Gastrocnemius medialis (tissue), 4 donors: ENCODE data around the gene KAT2A. TPM values are rescaled to one million over a fixed set of nuclear protein-coding genes. Genes with fewer than 3 reads are reported as not detected.

Experiments
- ATAC-seq, 2 donors: fragments of 150-250 bp; one replicate each; pipeline ENCODE4 v1.9.1; 2016
- DNase-seq, 2 donors: peaks; one replicate each; pipeline ENCODE4 v3.0.0-alpha.2; 2019
- H3K27ac ChIP-seq, 4 donors: fragments of 200-600 bp; sonication (generic); 1 replicate in 1 of 4; 2 replicates in 3 of 4; pipeline ENCODE4 v1.5.1; 2016 to 2018; ENCODE audit warnings: mild to moderate bottlenecking in 2 of 4, moderate library complexity in 1 of 4
- H3K27me3 ChIP-seq, 3 donors: fragments of 200-600 bp; sonication (generic) in 2 of 3; 1 replicate in 1 of 3; 2 replicates in 2 of 3; pipeline versions ENCODE4 v1.5.1 to v1.6.0; 2016 to 2019; ENCODE audit warnings: mild to moderate bottlenecking in 1 of 3, moderate library complexity in 1 of 3
- H3K36me3 ChIP-seq, 2 donors: fragments of 200-600 bp; sonication (generic) in 1 of 2; one replicate each; pipeline ENCODE4 v1.5.1; 2017 to 2018
- H3K4me1 ChIP-seq, 2 donors: fragments of 200-600 bp; sonication (generic) in 1 of 2; one replicate each; pipeline ENCODE4 v1.5.1; 2016 to 2017; ENCODE audit warnings: mild to moderate bottlenecking in 2 of 2
- H3K4me3 ChIP-seq, 4 donors: fragments of 200-600 bp; sonication (generic) in 3 of 4; 1 replicate in 1 of 4; 2 replicates in 3 of 4; pipeline ENCODE4 v1.5.1; 2016 to 2019; ENCODE audit warnings: mild to moderate bottlenecking in 2 of 4
- H3K9me3 ChIP-seq, 3 donors: fragments of 200-600 bp; sonication (generic) in 2 of 3; 1 replicate in 1 of 3; 2 replicates in 2 of 3; pipeline ENCODE4 v1.5.1; 2016 to 2019
- CTCF ChIP-seq, 5 experiments: fragments of 450-650 bp in 3 of 5; fragments of 200-600 bp in 2 of 5; sonication (generic) in 2 of 5; IDR thresholded peaks in 4 of 5; conservative IDR thresholded peaks in 1 of 5; 1 replicate in 4 of 5; 2 replicates in 1 of 5; pipeline ENCODE4 v1.5.1; 2016 to 2019; ENCODE audit warnings: antibody characterized with exemption in 5 of 5, mild to moderate bottlenecking in 3 of 5, moderate library complexity in 3 of 5
- POLR2A ChIP-seq, 2 donors: fragments of 450-650 bp; IDR thresholded peaks; one replicate each; pipeline ENCODE4 v1.6.1; 2017; ENCODE audit warnings: antibody characterized with exemption in 2 of 2, mild to moderate bottlenecking in 2 of 2, moderate library complexity in 2 of 2
- in situ Hi-C, 4 donors: fragments of 200-750 bp; cut with MboI; loops; one replicate each; pipeline versions ENCODE4 v1.15.0 to v1.8.0; 2017; ENCODE audit warnings: low sequenced_read_pairs in 4 of 4
- intact Hi-C: fragments of 100-400 bp; cut with DNase I; formaldehyde crosslinking; loops from one replicate; pipeline ENCODE4 v1.15.1; 2023; ENCODE audit warnings: low total_unique reads
- total RNA-seq, 4 donors: library from RNA; depleted of rRNA; stranded (reverse); fragments of >200 nt; gene quantifications; one replicate each; pipeline versions ENCODE4 v1.1.0 to v1.2.3, GENCODE V29; 2016

Gene KAT2A
- total RNA-seq, 4 donors from 2014 or later = 1.8 to 15.0 (median 6.3) TPM

GRCh38 chr17:42127414-42127813 lies 6.2 kb upstream of the KAT2A start:
- in situ Hi-C loops (no loop called here), intact Hi-C loops (no loop called here)
- no peak overlapping the region for H3K27ac ChIP-seq

GRCh38 chr17:42126836-42127235 lies 5.7 kb upstream of the KAT2A start:
- Histone ChIP-seq H3K27me3 (no peaks in the 10 kb centered on the region), H3K27ac (no peak overlapping the region), H3K36me3 (peaks cover 0 to 55% of the 10 kb centered on the region in 2 donors), H3K9me3 (no peaks in the 10 kb centered on the region), H3K4me3 (no peak overlapping the region), H3K4me1 (peaks cover 35% of the 10 kb centered on the region in 2 donors)
- DNase-seq (no peak), ATAC-seq (no peak)
- in situ Hi-C loops (no loop called here), intact Hi-C loops (no loop called here)
- TF ChIP-seq POLR2A (IDR thresholded peaks at IDR 0.05) (no peak), CTCF (IDR thresholded peaks at IDR 0.05 in 4 of 5, conservative IDR thresholded peaks at IDR 0.05 in 1 of 5) (no peak)

More at GRCh38 chr17:42127414-42127813, 6.2 kb upstream of the KAT2A start:
- Histone ChIP-seq H3K9me3 (no peaks in the 10 kb centered on the region), H3K4me1 (peaks cover 35 to 40% of the 10 kb centered on the region in 2 donors), H3K36me3 (peaks cover 0 to 55% of the 10 kb centered on the region in 2 donors), H3K27me3 (no peaks in the 10 kb centered on the region), H3K4me3 (no peak overlapping the region)
- ATAC-seq = no peak
- TF ChIP-seq CTCF (IDR thresholded peaks at IDR 0.05 in 4 of 5, conservative IDR thresholded peaks at IDR 0.05 in 1 of 5) (no peak), POLR2A (IDR thresholded peaks at IDR 0.05) (no peak)
- no peak for DNase-seq

- TF ChIP-seq CTCF (IDR thresholded peaks at IDR 0.05 in 4 of 5, conservative IDR thresholded peaks at IDR 0.05 in 1 of 5) (no peak), POLR2A (IDR thresholded peaks at IDR 0.05) (no peak)
- in situ Hi-C loops (no loop called here), intact Hi-C loops (no loop called here)
- no peak for DNase-seq
- H3K4me3 ChIP-seq = no peak overlapping the region
- no peaks in the 10 kb centered on the region for H3K27me3 ChIP-seq
- peaks cover 0 to 54% of the 10 kb centered on the region in 2 donors for H3K36me3 ChIP-seq
- H3K4me1 ChIP-seq = peaks cover 28 to 32% of the 10 kb centered on the region in 2 donors
- no peak for ATAC-seq
- H3K9me3 ChIP-seq = no peaks in the 10 kb centered on the region
- no peak overlapping the region for H3K27ac ChIP-seq
These were observed 4.4 kb upstream of the KAT2A start for GRCh38 chr17:42125565-42125964.

GRCh38 chr17:42124256-42124655 lies 3.1 kb upstream of the KAT2A start:
- in situ Hi-C loops (no loop called here), intact Hi-C loops (loop anchor here (5.0 kb wide), 1 partner anchor 58 kb away; the partner anchor contains the start of gene KCNH4)
- no peaks in the 10 kb centered on the region for H3K27me3 ChIP-seq
- peaks cover 22 to 26% of the 10 kb centered on the region in 2 donors for H3K4me1 ChIP-seq
- no peak overlapping the region for H3K27ac ChIP-seq
- DNase-seq (no peak), ATAC-seq (no peak)
- no peaks in the 10 kb centered on the region for H3K9me3 ChIP-seq
- TF ChIP-seq POLR2A (IDR thresholded peaks at IDR 0.05) = no peak
- no peak for TF ChIP-seq CTCF (IDR thresholded peaks at IDR 0.05 in 4 of 5, conservative IDR thresholded peaks at IDR 0.05 in 1 of 5)
- H3K36me3 ChIP-seq = peaks cover 0 to 41% of the 10 kb centered on the region in 2 donors
- H3K4me3 ChIP-seq = no peak overlapping the region
